NCI-H345 treated with DMSO at 0.1 percent for 48 hours (cell line): ENCODE data around the gene PNMA5.

Experiments
- DNase-seq: peaks from one replicate; lab custom pipeline; 2025; ENCODE audit not compliant: unreplicated experiment; lab: John Stamatoyannopoulos, UW

PNMA5 gene

DNA sequence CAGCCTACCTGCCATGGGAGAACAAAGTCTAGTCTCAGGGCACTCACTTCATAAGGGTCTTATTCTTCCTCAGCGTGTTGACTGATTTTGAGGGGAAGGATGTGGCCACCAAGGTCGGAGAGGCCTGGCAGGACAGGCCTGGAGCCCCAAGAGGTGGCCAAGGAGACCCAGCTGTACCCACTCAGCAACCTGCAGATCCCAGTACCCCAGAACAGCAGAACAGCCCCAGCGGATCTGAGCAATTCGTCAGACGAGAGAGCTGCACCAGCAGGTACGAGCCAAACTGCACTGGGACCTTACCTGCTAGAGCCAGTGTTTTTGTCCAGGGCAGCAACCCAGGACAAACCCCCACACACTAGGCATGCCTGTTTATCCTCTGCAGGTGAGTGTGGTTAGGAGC lies 34.3 kb downstream of the PNMA5 start:
- no peak for DNase-seq

DNA sequence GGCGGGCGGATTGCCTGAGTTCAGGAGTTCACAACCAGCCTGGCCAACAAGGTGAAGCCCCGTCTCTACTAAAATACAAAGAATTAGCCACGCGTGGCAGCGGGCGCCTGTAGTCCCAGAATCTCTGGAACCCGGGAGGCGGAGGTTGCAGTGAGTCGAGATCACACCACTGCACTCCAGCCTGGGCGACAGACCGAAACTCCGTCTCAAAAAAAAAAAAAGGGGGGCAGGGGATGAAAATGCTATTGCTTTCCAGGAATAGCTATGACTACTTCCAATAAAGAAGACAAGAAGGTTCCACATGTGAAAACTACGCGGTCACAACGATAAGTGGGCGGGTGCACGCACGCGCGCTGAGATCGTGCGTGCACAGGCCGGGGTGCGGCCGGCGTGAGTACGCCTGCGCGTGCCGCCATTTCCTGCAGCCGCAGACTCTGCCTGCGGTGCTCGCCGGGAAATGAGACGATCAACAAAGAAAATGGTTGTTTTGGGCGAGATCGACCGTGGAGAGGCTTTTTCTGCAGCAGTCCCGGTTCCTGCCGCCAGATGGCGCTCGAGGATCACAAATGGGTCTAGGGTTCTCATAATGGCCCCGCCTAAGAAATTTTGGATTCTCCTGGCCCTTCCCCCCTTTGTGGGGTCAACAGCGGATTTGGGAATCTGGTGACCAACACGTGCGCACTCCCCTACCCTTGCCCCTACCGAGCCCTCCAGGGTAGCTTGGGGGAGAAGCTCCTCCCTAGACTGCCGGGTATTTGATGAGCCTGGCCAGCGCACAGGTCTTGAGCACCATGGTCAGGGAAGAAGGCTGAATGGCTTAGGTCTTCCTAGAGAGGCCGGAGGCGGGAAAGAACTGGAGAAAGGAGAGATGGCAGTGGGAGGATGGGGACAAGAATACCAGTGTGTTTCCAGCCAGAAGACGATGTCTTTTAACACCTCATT lies 35.1 kb downstream of the PNMA5 start:
- DNase-seq: peak; percentile 79

DNA sequence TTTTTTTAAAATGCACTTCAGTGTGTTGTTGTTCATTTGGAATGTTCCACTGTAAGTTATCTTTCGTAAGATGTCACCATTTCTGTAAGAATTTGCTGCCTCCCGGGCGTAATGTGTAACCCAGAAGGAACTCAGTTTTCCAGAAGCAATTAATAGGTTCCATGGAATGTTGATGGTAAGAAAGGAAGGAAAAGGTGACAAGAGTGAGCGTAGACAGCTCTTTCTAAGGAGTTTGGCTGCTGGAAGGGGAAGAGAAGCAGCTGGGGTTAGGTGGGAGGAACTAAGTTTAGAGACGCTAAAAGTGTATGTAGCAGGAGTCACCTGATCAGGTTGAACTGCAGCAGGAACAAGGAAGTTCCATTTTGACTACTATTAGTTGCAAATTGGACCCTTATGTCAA lies 35.9 kb downstream of the PNMA5 start:
- DNase-seq: no peak

DNA sequence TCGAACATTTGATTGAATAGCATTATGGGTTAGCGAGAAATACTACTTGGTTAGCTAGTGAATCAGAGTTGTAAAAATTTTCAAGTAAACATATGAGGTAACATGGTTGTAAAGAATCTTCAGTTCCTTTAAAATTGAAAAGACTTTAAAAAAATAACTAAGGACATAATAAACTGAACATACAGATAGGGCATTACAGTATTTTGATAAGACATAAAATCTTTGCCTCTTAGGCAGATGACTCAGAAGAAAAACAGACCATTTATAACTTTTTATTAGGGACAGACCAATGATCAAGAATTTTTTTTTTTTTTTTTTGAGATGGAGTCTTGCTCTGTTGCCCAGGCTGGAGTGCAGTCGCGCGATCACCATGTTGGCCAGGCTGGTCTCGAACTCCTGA lies 43.1 kb downstream of the PNMA5 start:
- no peak for DNase-seq

DNA sequence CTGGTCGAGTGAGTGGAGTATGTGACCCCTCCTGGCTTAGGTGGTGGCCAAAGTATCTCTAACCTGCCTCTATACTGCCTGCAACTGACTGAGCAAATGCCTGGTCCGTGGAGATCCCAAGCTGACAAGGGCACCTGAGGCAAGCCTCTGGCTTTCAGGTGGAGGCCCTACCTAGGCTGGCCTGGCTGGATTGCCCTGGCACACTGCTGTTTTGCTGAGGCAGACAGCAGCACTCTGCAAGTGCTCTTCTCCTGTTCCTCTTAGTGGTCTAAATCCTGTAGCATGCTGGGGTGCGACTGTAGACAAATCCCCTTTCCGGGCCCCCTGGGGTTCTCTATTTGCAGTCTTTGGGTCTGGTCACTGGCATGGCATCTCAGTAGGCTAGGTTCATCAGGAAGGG lies 44.8 kb downstream of the PNMA5 start:
- DNase-seq: no peak

DNA sequence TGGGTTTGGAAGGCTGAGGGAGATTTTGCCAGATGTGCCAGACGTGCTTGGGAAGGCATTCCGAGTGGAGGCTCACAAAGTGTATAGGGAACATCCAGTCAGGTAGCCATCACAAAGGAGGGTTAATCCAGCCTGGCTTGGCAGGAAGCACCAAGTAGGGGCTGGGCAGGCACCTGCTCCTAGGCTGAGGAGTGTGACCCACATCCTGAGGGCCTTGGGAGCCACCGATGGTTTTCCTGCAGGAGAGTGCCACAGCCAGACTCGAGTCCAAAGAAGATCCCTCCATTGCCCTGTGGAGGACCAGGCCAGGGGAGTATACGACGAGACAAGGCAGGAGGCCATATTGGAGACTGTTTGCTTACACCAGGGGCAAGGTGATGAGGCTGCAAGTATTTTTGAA lies 47.2 kb downstream of the PNMA5 start:
- DNase-seq: no peak

DNA sequence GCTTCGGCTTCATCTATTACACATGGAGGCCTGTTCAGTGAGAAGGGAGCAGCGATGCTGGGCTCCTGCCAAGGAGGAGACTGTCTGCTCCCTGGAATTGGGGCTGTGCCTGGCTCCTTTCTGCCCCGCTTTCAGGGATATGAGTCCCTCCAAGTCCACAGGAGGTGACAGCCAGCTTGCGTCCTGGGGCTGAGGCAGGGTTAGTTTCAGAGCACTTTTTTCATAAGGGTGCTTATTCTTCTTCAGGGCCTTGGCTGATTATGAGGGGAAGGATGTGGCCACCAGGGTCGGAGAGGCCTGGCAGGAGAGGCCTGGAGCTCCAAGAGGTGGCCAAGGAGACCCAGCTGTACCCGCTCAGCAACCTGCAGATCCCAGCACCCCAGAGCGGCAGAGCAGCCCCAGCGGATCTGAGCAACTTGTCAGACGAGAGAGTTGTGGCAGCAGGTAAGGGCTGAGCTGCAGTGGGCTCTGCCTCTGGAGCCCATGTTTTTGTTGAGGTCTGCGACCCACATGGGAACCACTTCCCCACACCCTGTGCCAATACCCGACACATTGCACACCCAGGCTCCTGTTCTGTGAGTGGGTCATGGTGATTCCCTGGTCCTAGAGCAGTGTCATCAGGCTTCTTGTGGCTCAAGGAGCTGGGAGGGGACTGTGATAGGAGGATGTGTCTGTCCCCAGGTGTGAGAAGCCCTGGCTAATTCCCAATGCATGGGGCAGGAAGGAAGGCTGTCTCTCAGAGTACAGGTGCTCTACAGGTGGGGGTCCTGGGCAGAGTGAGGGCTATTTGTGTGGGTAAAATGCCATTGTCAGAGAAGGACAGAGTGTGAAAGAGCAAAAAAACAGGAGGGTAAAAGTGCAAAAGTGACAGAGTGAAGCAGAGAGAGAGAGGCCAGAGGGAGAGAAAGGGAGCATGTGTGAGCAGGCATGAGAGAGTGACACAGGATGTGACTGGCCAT lies 48.6 kb downstream of the PNMA5 start:
- no peak for DNase-seq

DNA sequence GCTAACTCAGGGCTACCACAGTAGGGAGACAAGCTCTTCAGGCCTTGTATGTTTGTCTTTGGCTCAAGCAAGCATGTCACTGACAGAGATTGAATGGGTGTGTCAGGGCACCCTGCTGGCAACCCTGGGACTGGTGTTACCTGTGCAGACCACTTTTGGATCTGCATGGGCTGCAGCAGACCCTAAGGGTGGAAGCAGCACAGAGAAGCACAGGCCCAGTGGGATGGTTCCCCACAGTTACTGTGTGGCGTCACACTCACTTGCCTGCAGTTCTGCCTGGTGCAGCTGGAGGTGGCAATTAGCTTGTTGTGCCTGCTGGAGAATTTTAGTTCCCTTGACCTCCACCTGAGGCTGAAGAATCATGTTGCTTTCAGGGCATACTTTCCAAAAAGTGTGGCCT lies 50.1 kb downstream of the PNMA5 start:
- DNase-seq: no peak

DNA sequence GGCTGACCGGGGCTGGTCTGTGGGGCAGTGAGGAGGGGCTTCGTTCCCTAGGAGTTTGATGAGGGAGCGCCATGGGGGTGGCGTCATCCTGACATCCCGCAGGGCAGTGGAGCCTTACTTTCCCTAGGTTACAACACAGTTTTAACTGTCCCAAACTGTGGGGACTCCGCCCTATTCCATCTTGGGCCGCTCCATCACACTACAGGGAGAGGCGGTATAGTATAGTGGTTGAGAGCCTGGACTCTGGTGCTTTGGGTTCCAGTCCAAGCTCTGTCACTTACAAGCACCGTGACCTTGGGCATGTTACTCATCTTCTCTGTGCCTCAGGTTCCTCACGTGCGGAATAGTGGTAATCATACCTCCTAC lies 51.9 kb downstream of the PNMA5 start:
- no peak for DNase-seq

DNA sequence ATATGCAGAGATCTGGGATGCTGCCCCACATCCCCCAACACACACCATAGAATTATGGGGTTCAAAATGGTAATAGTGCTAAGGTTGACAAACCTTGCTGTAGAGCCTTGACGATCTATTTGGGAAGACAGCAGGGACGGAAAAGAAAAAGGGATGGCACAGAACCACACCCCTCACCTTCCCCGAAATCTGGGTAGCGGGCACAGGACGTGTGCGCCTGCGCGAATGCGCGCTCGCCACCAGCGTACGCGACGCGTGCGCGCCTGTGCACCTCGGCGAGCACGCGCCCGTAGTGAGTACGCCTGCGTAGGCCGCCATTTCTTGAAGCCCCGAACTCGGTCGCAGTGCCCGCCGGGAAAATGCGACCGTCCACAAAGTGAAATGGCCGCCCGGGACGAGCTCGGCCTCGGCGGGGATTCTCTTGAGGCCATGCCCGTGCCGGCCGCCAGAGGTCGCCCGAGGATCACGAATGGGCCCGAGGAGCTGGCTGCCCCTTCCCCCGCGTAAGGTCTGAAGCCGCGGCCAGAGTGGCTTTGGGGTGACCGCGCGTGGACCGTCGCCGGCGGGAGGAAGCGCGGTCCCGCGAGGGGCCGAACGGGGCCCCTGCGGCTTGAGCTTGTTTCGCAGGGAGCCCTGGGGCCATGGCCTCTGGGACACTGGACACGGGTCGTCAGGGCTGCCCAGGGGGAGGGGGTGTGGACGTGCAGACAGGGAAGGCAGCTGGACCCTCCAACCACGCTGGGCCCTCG lies 52.4 kb downstream of the PNMA5 start:
- DNase-seq: peak; percentile 85
